Measurements from ENCODE around the gene SPEF2. TPM values are rescaled to one million over a fixed set of nuclear protein-coding genes. Genes with fewer than 3 reads are reported as not detected.
"Not testable (repeated sequence)": the region's sequence is repeated elsewhere in the genome, so short reads cannot be mapped to it uniquely, and the experiment has no call there.

The SPEF2 gene
- total RNA-seq, 3 donors from 2014 or later, result 3.4 to 4.3 (median 3.4) TPM

- H3K4me1 Mint-ChIP-seq (ENCODE audit: low read depth), result peaks cover 79% of the 10 kb centered on the region
- ATAC-seq (peak; percentile 72 to 74), DNase-seq (peak; percentile 26)
- H3K9me3 Mint-ChIP-seq, result peaks cover 15% of the 10 kb centered on the region
- H3K4me3 Mint-ChIP-seq, result no peak overlapping the region
- H3K27me3 Mint-ChIP-seq (ENCODE audit: low read depth), result no peaks in the 10 kb centered on the region
- H3K36me3 Mint-ChIP-seq (ENCODE audit: insufficient read depth), result peaks cover under 1% of the 10 kb centered on the region
Measured at GRCh38 chr5:35821513-35821912, 203.8 kb downstream of the SPEF2 start.

GRCh38 chr5:35822511-35822910 is 204.8 kb downstream of the SPEF2 start:
- H3K4me1 Mint-ChIP-seq (ENCODE audit: low read depth), result peaks cover 89% of the 10 kb centered on the region
- peaks cover 1% of the 10 kb centered on the region for H3K36me3 Mint-ChIP-seq (ENCODE audit: insufficient read depth)
- ATAC-seq (no peak), DNase-seq (peak; percentile 28)
- peaks cover 15% of the 10 kb centered on the region for H3K9me3 Mint-ChIP-seq
- H3K4me3 Mint-ChIP-seq, result peak overlapping the region; percentile 59
- H3K27me3 Mint-ChIP-seq (ENCODE audit: low read depth), result no peaks in the 10 kb centered on the region

GRCh38 chr5:35823347-35824098 is 205.9 kb downstream of the SPEF2 start:
- Mint-ChIP-seq H3K4me3 (peak overlapping the region; percentile 26), H3K4me1 (ENCODE audit: low read depth) (peaks cover 97% of the 10 kb centered on the region), H3K36me3 (ENCODE audit: insufficient read depth) (peaks cover 1% of the 10 kb centered on the region), H3K9me3 (peaks cover 15% of the 10 kb centered on the region), H3K27me3 (ENCODE audit: low read depth) (no peaks in the 10 kb centered on the region)
- ATAC-seq (no peak), DNase-seq (no peak)

- ATAC-seq (peak in 1 of 2 donors; percentile 9), DNase-seq (no peak)
- Mint-ChIP-seq H3K9me3 (peaks cover 2% of the 10 kb centered on the region), H3K27me3 (ENCODE audit: low read depth) (no peaks in the 10 kb centered on the region), H3K36me3 (ENCODE audit: insufficient read depth) (peaks cover 1% of the 10 kb centered on the region), H3K4me1 (ENCODE audit: low read depth) (peaks cover 91% of the 10 kb centered on the region), H3K4me3 (peak overlapping the region; percentile 69)
Measured at GRCh38 chr5:35826056-35826455, 208.4 kb downstream of the SPEF2 start.

- Mint-ChIP-seq H3K27me3 (ENCODE audit: low read depth) (no peaks in the 10 kb centered on the region), H3K9me3 (no peaks in the 10 kb centered on the region), H3K36me3 (ENCODE audit: insufficient read depth) (peaks cover 1% of the 10 kb centered on the region), H3K4me1 (ENCODE audit: low read depth) (peaks cover 93% of the 10 kb centered on the region), H3K4me3 (peak overlapping the region; percentile 69)
- no peak for DNase-seq
- ATAC-seq, result peak; percentile 42 to 53
Measured at GRCh38 chr5:35826554-35826953, 208.9 kb downstream of the SPEF2 start.

GRCh38 chr5:35828082-35828598 is 210.5 kb downstream of the SPEF2 start:
- peaks cover 1% of the 10 kb centered on the region for H3K36me3 Mint-ChIP-seq (ENCODE audit: insufficient read depth)
- DNase-seq, result peak; percentile 39
- H3K4me1 Mint-ChIP-seq (ENCODE audit: low read depth), result peaks cover 91% of the 10 kb centered on the region
- H3K27me3 Mint-ChIP-seq (ENCODE audit: low read depth), result no peaks in the 10 kb centered on the region
- ATAC-seq, result no peak
- H3K9me3 Mint-ChIP-seq, result no peaks in the 10 kb centered on the region
- H3K4me3 Mint-ChIP-seq, result peak overlapping the region; percentile 35

GRCh38 chr5:35830587-35830986 is 212.9 kb downstream of the SPEF2 start:
- peak in 1 of 2 donors; percentile 3 for ATAC-seq
- Mint-ChIP-seq H3K4me3 (peak overlapping the region; percentile 6), H3K27me3 (ENCODE audit: low read depth) (no peaks in the 10 kb centered on the region), H3K4me1 (ENCODE audit: low read depth) (peaks cover 88% of the 10 kb centered on the region), H3K9me3 (no peaks in the 10 kb centered on the region), H3K36me3 (ENCODE audit: insufficient read depth) (peaks cover 3% of the 10 kb centered on the region)
- DNase-seq, result no peak

- no peaks in the 10 kb centered on the region for H3K9me3 Mint-ChIP-seq
- no peaks in the 10 kb centered on the region for H3K27me3 Mint-ChIP-seq (ENCODE audit: low read depth)
- DNase-seq (no peak), ATAC-seq (peak; percentile 24 to 31)
- H3K4me3 Mint-ChIP-seq, result peak overlapping the region; percentile 31
- H3K4me1 Mint-ChIP-seq (ENCODE audit: low read depth), result peaks cover 84% of the 10 kb centered on the region
- peaks cover 2% of the 10 kb centered on the region for H3K36me3 Mint-ChIP-seq (ENCODE audit: insufficient read depth)
Measured at GRCh38 chr5:35832762-35833161, 215.1 kb downstream of the SPEF2 start.

- ATAC-seq (no peak), DNase-seq (no peak)
- Mint-ChIP-seq H3K36me3 (ENCODE audit: insufficient read depth) (peaks cover 3% of the 10 kb centered on the region), H3K4me3 (peak overlapping the region; percentile 31), H3K9me3 (peaks cover under 1% of the 10 kb centered on the region), H3K27me3 (ENCODE audit: low read depth) (no peaks in the 10 kb centered on the region), H3K4me1 (ENCODE audit: low read depth) (peaks cover 84% of the 10 kb centered on the region)
Measured at GRCh38 chr5:35833224-35833623, 215.6 kb downstream of the SPEF2 start.

GRCh38 chr5:35835796-35836742 is 218.4 kb downstream of the SPEF2 start:
- no peak for DNase-seq
- peaks cover 6% of the 10 kb centered on the region for H3K36me3 Mint-ChIP-seq (ENCODE audit: insufficient read depth)
- no peaks in the 10 kb centered on the region for H3K27me3 Mint-ChIP-seq (ENCODE audit: low read depth)
- peak; percentile 63 to 68 for ATAC-seq
- peaks cover 5% of the 10 kb centered on the region for H3K9me3 Mint-ChIP-seq
- peaks cover 86% of the 10 kb centered on the region for H3K4me1 Mint-ChIP-seq (ENCODE audit: low read depth)
- peak overlapping the region; percentile 70 for H3K4me3 Mint-ChIP-seq

- Mint-ChIP-seq H3K4me3 (peak overlapping the region; percentile 48), H3K36me3 (ENCODE audit: insufficient read depth) (peaks cover 6% of the 10 kb centered on the region)
- ATAC-seq, result peak; percentile 49
Measured at GRCh38 chr5:35838370-35839042, 220.8 kb downstream of the SPEF2 start.

GRCh38 chr5:35842856-35843255 is 225.2 kb downstream of the SPEF2 start:
- ATAC-seq, result no peak
- DNase-seq, result no peak
- no peaks in the 10 kb centered on the region for H3K27me3 Mint-ChIP-seq (ENCODE audit: low read depth)
- peaks cover 36% of the 10 kb centered on the region for H3K4me1 Mint-ChIP-seq (ENCODE audit: low read depth)
- no peak overlapping the region for H3K4me3 Mint-ChIP-seq
- H3K9me3 Mint-ChIP-seq, result peaks cover 28% of the 10 kb centered on the region
- peaks cover 22% of the 10 kb centered on the region for H3K36me3 Mint-ChIP-seq (ENCODE audit: insufficient read depth)

More at GRCh38 chr5:35838370-35839042, 220.8 kb downstream of the SPEF2 start:
- Mint-ChIP-seq H3K9me3 (peaks cover 10% of the 10 kb centered on the region), H3K4me1 (ENCODE audit: low read depth) (peaks cover 71% of the 10 kb centered on the region), H3K27me3 (ENCODE audit: low read depth) (no peaks in the 10 kb centered on the region)
- DNase-seq, result no peak

- not testable (repeated sequence) for DNase-seq; ATAC-seq; H3K27me3 Mint-ChIP-seq (ENCODE audit: low read depth); H3K4me3 Mint-ChIP-seq
- Mint-ChIP-seq H3K9me3 (peaks cover 23% of the 10 kb centered on the region), H3K36me3 (ENCODE audit: insufficient read depth) (peaks cover 17% of the 10 kb centered on the region), H3K4me1 (ENCODE audit: low read depth) (peaks cover 26% of the 10 kb centered on the region)
Measured at GRCh38 chr5:35845508-35845907, 227.8 kb downstream of the SPEF2 start.

- H3K4me3 Mint-ChIP-seq, result no peak overlapping the region
- H3K9me3 Mint-ChIP-seq, result peaks cover 23% of the 10 kb centered on the region
- H3K36me3 Mint-ChIP-seq (ENCODE audit: insufficient read depth), result peaks cover 17% of the 10 kb centered on the region
- ATAC-seq, result no peak
- DNase-seq, result no peak
- no peaks in the 10 kb centered on the region for H3K27me3 Mint-ChIP-seq (ENCODE audit: low read depth)
- peaks cover 37% of the 10 kb centered on the region for H3K4me1 Mint-ChIP-seq (ENCODE audit: low read depth)
Measured at GRCh38 chr5:35847491-35847890, 229.8 kb downstream of the SPEF2 start.
